OCI-M2 (cell line): Measurements from ENCODE around the gene LRRN3.
"Not testable (repeated sequence)": the region's sequence is repeated elsewhere in the genome, so short reads cannot be mapped to it uniquely, and the experiment has no call there.

Experiments used
- DNase-seq: peaks from one replicate; lab custom pipeline; 2025; ENCODE audit not compliant: unreplicated experiment; lab: John Stamatoyannopoulos, UW

LRRN3 gene

DNA sequence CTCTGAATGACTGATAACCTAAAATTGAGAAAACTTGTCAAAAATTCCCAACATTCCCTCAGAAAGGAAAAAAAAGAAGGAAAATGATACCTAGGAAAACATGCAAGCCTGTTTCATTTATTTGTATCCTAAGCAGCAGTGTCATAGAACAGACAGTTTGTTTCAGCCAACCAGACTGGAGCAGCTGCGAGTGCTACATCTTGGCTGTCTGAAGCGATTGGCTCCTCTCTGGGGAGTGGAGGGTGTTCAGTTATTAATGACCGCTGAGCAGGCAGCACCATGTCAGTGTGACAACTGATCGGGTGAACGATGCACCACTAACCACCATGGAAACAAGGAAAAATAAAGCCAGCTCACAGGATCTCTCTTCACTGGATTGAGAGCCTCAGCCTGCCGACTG, at the start of gene LRRN3:
Gene LRRN3 (plus strand): TSS at position 282 of the 400 bp plus-strand sequence. CDS start 31,646 bp downstream, outside the sequence.
- no peak for DNase-seq

DNA sequence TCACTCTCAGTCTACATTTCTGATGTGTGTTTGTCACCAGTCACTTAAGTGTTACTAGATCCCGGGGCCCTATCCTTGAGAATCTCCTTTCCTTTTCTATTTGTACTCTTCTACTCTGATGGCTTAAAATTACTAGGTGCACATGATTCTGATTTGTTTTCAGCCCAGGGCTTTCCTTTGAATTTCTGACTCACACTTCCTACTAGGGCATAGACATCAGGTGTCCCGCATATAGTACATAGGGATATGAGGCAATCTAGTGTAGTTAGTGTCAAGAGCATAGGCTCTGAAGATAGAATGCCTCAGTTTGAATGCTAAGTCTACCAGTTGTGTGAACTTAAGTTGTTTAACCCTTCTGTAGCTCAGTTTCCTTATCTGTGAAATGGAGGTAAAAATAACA, 49.4 kb upstream of the LRRN3 start:
- DNase-seq = no peak

DNA sequence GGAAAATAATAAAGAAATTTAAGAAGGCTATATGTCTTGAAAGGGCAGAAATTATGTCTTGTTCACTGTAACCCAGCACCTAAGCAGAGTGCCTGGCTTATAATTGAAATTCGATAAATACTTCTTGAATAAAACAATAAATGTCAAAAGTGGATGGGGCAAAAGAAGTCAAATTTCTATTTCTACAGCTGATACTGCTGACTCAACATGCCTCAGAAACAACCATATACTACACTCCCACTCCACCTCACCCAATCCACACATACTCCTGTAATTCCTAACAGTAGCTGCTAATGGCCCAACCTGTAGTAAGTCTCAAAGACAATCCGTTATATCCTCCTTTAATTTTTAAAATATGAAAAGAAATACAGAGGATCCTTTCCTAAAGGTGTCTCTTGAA, 48.1 kb upstream of the LRRN3 start:
- DNase-seq = no peak

DNA sequence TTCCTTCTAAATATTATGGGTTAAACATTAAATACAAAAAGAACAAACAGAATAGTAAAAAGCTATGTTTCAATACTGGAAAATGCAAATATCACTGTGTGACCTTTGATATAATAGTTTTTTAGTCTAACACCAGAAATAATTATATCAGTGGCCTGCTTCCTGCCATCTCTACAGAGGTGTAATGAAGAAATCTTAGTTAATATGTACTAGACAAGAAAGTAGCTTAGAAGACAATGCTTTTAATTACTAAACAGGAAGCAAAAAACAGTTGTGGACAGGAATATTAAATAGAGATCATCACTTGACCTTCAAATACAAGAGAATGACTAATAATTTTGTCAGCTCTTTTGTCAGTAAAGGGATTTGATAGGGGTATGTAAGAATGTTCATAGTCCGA, 47.4 kb upstream of the LRRN3 start:
- no peak for DNase-seq

DNA sequence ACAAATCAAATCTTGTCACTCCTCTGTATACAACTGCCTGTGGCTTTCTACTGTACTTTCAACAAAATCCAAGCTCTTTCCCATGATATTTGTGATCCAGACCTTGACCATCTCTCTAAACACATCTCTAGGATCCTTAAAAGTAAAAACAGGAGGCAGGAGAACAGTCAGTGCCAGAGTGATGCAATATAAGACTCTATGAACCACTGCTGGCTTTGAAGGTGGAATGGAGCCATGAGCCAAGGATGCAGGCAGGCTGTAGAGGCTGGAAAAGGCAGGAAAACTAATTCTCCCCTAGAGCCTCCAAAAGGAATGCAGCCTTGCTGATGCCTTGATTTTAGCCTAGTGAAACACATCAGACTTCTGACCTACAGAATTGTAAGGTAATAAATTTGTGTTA, 45.5 kb upstream of the LRRN3 start:
- no peak for DNase-seq

DNA sequence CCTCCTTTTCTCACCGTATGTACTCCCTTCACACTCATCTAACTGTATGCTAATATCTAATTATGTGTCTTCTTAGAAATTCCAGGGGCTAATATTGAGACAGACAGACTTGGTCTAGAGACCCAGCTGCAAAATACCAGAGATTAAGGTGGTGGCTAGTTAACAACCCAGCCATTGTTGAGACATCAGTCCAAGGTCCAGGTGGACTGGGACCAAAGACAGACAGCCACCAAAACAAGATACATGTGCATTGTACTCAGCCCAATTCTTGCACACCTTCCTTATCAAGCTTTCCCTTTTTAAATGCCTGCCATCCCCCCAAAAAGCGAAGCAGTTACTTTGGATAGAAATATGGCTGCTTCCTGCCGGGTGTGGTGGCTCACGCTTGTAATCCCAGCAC, 43.3 kb upstream of the LRRN3 start:
- DNase-seq = no peak

DNA sequence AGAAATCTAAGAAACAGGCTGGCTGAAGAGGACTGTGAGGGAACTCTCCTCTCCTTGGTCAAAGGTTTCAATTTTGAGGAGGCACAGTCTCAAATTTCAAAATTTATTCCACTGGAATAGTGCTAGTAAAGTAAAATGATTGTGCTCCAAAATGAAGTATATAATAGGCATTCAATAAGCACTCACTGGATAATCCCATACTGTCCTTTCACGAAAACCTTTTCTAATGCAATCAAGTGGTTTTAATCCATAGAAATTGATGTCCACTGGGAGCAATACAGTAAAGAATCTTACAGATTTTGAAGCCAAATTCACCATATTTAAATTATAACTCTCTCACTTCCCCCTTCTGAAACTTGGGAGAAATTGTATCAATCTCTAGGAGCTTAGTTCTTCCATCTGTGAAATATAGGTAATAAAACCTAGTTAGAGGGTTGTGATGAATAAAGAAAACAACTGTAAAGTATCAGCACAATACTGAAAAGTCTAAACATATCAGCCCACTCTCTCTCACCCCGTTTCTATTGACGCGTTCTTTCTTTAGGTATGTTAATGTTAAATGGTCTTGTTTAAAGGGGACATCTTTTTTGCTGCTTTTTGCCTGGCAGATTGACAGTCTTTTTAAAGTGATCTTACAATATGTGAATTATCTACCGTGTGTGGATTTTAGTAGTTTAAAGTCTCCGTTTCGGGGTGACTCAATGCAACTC, 40.8 kb upstream of the LRRN3 start:
- DNase-seq = no peak

DNA sequence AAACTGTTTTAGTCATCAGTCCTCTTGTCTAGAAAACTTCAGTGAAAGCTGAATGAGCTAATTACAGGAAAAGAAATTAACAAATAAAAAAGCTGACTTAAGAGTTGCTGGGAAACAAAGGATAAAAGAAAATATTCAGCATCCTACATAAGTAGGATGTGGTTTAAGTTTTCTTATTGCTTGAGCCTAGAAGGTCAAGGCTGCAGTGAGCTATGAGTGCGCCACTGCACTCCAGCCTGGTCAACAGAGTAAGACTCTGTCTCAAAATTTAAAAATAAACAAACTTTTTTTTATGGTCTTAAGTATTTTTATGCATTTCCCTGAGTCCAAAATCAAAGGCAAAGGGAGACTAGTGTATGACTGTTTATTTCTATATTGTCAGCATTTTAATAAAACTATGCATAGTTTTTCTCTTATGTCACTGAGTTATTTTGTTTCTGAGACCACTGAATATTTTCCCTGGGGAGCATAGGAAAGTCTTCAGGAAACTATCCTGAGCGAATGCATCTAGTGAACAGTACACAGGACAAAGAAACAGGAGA, 40.0 kb upstream of the LRRN3 start:
- DNase-seq = no peak

DNA sequence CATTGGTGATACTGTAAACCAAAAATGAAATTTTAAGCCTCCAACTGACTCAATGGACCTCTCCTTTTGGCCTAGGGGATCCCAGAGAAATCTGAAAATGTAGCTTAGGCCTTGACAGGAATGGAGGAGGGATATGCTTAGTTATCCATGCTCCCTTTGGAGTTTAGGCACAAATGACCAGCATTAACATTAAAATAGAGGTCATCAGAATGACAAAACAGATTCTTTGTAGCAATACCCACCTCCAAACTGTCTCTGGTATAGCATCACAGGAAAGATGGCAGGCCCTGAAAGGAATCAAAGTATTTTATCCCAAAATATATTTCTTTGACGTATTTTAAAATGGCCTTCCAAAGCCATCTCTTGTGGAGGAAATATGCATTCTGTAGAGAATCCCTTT, 39.1 kb upstream of the LRRN3 start:
- no peak for DNase-seq

DNA sequence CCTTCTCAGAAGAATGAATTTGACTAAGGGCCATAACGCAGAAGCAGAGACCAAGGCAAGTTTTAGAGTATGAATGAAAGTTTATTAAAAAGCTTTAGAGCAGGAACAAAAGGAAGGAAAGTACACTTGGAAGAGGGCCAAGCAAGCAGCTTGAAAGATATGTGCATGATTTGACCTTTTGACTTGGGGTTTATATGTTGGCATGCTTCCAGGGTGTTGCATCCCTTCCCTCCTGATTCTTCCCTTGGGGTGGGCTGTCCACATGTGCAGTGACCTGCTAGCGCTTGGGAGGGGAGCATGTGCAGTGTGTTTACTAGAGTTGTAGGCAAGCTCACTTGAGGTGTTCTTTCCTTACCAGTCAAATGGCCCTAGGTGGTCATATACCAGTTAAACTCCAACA, 37.9 kb upstream of the LRRN3 start:
- DNase-seq = no peak

DNA sequence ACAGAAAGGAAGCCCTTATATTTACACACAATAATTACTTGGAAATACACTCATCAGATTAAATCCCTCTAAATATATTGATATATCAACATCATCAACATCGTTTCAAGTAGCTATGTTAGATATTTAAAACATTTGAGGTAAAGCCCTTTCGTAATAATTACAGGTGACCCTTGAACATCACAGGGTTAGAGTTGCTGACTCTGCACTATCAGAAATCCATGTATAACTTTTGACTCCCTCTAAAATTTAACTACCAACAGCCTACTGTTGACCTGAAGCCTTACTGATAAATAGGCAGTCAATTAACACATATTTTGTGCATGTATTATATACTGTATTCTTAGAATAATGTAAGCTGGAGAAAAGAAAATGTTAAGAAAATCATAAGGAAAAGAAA, 34.6 kb upstream of the LRRN3 start:
- no peak for DNase-seq

DNA sequence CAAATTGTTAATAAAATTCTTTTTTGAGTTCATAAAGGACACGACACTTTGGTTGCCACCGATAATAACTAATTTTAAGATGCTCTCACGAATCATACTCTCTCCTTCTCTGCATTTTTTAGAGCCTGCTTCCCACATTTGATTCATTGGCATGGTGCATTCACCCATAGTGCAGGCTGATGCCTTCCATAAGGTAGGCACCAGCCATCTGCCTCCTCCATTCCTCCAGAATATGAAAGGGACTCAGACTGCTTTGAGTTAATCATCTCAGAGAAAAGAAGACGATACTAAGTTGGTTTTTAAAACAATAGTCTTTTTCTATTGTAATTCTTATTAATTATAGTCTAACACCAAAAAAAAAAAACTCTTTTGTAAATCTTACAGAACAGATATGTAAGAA, 33.9 kb upstream of the LRRN3 start:
- no peak for DNase-seq

DNA sequence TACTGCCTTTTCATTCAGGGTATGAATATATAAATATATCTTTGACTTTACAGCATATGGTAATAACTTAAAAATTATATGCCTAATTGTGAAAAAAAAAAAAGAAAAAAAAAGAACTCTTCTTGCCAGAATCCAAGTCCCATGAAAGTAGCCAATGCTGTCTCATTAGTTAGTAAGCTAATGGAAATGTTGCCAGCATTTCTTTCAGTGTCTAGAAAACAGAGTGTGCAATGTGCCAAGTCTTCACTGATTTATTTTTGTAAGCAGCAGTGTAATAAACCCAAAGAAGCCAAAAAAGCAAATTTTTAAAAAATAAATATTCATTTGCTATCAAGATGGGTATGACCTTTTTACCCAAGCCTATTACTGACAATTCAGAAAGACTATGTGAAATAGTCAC, 31.1 kb upstream of the LRRN3 start:
- DNase-seq = no peak

DNA sequence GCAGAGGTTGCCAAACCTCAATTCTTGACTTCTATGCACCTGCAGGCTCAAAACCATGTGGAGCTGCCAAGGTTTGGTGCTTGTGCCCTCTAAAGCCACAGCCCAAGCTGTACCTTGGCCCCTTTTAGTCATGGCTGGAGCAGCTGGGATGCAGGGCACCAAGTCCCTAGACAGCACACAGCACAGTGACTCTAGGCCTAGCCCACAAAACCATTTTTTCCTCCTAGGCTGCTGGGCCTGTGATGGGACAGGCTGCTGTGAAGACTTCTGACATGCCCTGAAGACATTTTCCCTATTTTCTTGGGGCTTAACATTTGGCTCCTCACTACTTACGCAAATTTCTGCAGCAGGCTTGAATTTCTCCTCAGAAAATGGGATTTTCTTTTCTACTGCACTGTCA, 27.8 kb upstream of the LRRN3 start:
- no peak for DNase-seq

DNA sequence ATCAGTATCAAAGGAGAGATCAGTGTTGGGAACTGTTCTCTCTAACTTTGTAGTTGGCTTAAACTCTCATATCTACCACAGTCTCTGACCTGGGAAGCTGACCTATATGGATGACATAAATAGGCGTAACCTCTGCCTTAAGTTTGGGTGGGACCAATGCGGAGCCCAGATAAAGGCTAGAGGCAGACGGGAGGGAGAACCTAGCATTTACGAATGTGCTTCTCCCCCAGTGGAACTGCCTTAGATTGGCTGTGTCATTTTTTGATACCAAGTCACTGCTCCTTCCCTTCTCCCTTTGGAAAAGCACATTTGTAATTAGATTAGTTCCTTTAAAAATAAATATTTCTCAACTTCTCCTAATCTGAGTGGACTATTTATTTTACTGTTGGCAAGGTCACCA, 23.7 kb upstream of the LRRN3 start:
- DNase-seq = no peak

DNA sequence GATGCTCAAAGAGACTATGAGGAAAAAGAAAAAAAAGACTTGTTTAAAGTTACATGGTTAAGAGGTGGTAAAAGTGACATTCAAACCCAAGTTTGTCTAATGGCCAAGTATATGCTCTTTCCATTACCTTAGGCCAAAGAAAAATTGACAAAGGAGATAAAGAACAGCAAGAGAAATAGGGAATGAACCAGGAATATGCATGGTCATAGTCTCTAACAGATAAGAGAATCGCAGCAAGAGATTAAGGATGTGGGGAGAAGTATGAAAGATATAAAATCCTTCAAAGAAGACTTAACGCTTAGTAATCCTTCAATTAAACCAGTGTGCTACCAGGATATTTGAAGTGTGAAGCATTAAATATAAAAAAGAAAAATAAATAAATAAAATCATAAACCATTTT, 23.2 kb upstream of the LRRN3 start:
- DNase-seq = no peak

DNA sequence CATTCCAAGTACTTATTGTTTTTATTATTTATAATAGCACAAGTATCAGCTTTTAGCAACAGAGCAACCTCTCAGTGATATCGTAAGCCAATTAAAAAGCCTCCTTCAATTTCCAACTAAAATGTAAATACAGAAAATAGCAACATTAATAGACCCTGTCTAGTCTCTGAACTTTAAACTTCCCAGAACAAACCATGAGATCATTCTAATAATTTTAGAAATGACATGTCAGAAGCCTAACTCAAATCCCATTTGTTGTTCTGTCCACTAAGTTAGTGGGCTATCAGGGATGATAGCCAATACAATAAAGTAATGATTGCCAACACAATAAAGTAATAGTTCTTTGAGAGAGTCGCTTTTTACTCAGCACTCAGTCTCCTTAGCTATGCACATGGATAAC, 22.3 kb upstream of the LRRN3 start:
- DNase-seq = no peak

DNA sequence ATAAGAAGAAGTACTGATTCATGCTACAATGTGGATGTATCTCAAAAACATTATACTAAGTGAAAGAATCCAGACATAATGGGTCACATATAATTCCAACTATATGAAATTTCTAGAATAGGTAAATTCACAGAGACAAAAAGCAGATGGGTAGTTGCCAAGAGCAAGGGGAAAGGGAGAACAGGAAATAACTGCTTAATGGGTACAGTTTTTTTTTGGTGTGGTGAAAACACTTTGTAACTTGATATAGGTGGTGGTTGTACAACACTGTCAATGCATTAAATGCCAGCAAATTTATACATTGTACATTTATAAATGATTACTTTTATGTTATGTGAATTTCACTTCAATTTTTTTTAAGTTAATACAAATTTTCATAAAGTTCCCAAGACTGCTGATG, 19.4 kb upstream of the LRRN3 start:
- no peak for DNase-seq

DNA sequence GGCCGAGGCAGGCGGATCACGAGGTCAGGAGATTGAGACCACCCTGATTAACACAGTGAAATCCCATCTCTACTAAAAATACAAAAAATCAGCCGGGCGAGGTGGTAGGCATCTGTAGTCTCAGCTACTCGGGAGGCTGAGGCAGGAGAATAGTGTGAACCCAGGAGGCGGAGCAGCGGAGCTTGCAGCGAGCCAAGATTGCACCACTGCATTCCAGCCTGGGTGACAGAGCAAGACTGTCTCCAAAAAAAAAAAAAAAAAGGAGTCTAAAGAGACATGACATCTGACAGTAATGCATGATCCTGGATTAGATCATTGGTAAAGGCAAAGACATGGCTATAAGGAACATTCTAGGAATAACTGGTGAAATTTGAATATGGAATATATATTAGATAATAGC, 18.3 kb upstream of the LRRN3 start:
- not testable (repeated sequence) for DNase-seq

DNA sequence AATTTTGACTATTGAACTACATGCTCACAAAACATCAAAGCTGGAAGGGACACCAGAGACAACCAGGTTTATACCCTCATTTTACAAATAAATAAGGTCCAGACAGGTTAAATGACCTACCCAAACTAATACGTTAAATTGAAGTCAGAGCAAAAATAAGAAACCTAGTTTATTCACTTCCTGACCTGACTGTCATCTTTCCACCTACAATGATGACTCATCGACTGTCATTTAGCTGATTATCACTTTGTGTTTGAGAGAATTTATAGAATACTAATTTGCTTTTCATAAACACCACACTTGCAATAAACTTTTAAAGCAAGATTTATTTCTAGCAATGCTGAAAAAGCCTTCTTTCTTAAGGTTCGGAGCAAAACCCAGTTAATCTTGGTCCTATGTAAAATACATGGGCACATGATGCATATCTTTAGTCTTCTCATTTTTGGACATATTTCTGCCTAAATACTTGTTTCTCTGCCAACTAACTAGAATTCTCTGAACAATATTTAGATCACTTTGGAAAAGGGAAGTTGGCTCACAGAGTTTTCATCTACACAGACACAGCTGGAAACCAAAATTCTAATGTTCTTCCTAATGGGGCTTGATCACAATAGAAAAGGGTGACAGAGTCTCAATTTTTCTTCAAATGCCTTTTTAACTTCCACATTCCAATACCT, 16.7 kb upstream of the LRRN3 start:
- DNase-seq = no peak

DNA sequence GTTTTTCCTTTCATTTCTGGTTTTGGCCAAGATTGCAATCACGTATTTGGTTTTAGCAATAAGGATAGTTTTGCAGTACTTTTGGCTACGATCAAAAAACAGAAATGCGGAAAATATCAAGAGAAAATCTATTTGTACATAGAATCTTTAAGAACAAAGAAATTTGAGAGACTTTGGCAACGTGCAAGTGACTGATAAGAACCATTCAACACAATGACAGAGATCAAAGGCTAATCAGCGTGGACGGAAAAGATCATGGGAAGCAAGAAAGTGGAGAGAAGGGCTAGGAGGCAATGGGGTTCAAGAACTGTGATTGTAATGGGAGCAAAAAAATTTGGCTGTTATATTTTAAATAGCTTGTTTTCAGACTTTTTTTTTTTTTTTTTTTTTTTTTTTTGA, 16.2 kb upstream of the LRRN3 start:
- no peak for DNase-seq

DNA sequence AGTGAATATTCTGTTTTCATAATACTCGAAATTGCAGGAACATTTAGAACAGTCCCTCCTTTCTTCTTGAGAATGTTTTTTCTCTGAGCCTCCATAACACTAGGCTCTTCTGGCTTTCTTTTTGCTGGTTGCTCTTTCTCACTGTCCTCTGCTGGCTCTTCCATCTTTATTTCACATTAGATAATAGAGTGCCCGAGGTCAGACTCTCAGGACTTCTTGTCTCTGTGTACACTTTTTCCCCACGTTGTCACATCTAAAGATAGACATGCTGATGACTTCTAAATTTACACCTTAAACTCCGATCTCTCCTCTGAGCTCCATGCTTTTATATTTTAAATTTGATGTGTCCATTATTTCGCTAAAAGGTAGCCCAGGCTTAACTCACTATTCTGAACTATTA, 15.4 kb upstream of the LRRN3 start:
- no peak for DNase-seq

DNA sequence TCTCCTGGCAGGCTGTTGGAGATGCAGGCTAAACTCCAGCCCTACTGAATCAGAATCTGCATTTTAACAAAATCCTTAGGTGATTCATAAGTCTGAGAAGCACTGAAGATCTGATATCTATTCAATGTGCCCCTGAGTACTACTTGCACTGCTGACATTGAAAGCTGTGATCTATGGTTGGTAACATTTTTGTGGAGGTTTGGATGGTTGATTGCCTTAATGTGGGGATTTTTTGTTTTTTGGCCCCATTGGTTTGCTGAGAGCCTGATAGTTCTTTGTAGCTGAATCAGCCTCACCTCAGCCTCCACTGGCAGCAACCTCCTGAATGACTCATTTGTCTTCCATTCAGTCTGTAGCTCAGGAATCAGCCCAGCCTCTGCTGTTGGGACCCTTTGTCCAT, 14.7 kb upstream of the LRRN3 start:
- no peak for DNase-seq
